ENCODE measurements around the gene HDAC11. TPM values are rescaled to one million over a fixed set of nuclear protein-coding genes. Genes with fewer than 3 reads are reported as not detected.

HDAC11 gene
- total and polyA plus RNA-seq, 2 of the 13 experiments (the other 11 are each of a cell fraction or from before 2014, with no cell fraction given): 13.7 to 33.1 TPM

DNA sequence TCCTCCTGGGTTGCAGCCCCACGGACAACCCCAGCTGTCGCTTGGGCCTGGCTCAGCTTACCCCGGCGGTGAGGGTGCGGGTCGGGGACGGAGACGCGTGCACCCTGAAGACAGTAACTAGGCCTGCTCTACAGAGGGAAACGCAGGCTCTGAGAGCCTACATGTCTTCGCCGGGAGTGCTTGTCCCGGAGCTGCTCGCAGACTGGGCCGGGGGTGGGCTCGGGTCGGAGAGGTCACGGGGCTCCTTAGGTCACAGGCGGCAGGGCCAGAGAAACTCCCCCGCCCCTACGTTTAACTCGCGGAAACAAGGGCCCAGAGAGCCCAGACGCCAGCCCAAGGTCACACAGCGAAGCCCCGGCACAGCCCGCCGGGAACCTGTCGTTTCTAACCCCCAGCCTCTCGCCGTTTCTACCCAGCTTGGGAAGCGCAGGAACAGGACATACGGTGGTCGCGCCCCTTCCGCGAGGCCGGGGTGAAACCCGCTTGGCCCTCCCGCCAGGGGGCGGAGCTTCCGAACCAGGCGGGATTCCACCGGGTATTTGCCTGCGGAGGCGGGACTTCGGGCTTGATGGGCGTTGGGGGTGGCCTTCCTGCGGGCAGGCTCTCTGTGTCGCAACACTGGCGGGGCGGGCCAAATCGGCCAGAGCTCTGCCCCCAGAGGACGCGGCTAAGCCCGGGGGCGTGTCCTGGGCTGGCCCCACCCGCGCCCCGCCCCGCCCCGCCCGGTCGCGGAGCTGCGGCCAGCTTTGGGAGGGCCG, at the start of gene HDAC11 (continued):
- TF ChIP-seq, protein P1, sequence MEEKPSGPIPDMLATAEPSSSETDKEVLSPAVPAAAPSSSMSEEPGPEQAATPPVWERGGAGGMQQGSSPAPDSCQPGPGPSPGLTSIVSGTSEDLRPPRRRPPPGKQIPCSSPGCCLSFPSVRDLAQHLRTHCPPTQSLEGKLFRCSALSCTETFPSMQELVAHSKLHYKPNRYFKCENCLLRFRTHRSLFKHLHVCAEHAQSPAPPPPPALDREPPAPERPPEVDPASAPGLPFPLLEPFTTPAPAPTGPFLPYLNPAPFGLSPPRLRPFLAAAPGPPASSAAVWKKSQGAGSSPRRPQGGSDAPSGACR (CRISPR knock-in tag; IDR thresholded peaks at IDR 0.05): no peak
- TF ChIP-seq, protein P2, sequence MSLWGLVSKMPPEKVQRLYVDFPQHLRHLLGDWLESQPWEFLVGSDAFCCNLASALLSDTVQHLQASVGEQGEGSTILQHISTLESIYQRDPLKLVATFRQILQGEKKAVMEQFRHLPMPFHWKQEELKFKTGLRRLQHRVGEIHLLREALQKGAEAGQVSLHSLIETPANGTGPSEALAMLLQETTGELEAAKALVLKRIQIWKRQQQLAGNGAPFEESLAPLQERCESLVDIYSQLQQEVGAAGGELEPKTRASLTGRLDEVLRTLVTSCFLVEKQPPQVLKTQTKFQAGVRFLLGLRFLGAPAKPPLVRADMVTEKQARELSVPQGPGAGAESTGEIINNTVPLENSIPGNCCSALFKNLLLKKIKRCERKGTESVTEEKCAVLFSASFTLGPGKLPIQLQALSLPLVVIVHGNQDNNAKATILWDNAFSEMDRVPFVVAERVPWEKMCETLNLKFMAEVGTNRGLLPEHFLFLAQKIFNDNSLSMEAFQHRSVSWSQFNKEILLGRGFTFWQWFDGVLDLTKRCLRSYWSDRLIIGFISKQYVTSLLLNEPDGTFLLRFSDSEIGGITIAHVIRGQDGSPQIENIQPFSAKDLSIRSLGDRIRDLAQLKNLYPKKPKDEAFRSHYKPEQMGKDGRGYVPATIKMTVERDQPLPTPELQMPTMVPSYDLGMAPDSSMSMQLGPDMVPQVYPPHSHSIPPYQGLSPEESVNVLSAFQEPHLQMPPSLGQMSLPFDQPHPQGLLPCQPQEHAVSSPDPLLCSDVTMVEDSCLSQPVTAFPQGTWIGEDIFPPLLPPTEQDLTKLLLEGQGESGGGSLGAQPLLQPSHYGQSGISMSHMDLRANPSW (CRISPR knock-in tag; IDR thresholded peaks at IDR 0.05; ENCODE audit: borderline replicate concordance): no peak
- TF ChIP-seq, protein P3, sequence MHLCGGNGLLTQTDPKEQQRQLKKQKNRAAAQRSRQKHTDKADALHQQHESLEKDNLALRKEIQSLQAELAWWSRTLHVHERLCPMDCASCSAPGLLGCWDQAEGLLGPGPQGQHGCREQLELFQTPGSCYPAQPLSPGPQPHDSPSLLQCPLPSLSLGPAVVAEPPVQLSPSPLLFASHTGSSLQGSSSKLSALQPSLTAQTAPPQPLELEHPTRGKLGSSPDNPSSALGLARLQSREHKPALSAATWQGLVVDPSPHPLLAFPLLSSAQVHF (CRISPR knock-in tag; IDR thresholded peaks at IDR 0.05): no peak
- TF ChIP-seq ZNF891 (CRISPR knock-in tag; IDR thresholded peaks at IDR 0.05) (0 out of 2 replicates have a peak, but pooled peaks have one; percentile 42), ZNF768 (CRISPR knock-in tag; IDR thresholded peaks at IDR 0.05) (peak; percentile 99), ZNF343 (CRISPR knock-in tag; IDR thresholded peaks at IDR 0.05) (no peak), CREB1 (IDR thresholded peaks at IDR 0.05) (peak; percentile 36; the same call in 1 of the 2 replicates), CREB1 (CRISPR knock-in tag; IDR thresholded peaks at IDR 0.05) (no peak), RBFOX2 (IDR thresholded peaks at IDR 0.05; ENCODE audit: low read depth, low read length) (peak; percentile 92), PRPF4 (IDR thresholded peaks at IDR 0.05; ENCODE audit: low read depth, low read length, poor library complexity, severe bottlenecking) (no peak), SALL2 (CRISPR knock-in tag; IDR thresholded peaks at IDR 0.05) (peak; percentile 19; the same call in 1 of the 2 replicates), BRCA1 (CRISPR knock-in tag; IDR thresholded peaks at IDR 0.05) (no peak), NR2C2 (CRISPR knock-in tag; IDR thresholded peaks at IDR 0.05; ENCODE audit: borderline replicate concordance) (peak; percentile 58), PHF20 (CRISPR knock-in tag; IDR thresholded peaks at IDR 0.05) (0 out of 2 replicates have a peak, but pooled peaks have one; percentile 31), KLF9 (CRISPR knock-in tag; IDR thresholded peaks at IDR 0.05; ENCODE audit: low read depth) (0 out of 2 replicates have a peak, but pooled peaks have one; percentile 70)
- TF ChIP-seq, protein P4, sequence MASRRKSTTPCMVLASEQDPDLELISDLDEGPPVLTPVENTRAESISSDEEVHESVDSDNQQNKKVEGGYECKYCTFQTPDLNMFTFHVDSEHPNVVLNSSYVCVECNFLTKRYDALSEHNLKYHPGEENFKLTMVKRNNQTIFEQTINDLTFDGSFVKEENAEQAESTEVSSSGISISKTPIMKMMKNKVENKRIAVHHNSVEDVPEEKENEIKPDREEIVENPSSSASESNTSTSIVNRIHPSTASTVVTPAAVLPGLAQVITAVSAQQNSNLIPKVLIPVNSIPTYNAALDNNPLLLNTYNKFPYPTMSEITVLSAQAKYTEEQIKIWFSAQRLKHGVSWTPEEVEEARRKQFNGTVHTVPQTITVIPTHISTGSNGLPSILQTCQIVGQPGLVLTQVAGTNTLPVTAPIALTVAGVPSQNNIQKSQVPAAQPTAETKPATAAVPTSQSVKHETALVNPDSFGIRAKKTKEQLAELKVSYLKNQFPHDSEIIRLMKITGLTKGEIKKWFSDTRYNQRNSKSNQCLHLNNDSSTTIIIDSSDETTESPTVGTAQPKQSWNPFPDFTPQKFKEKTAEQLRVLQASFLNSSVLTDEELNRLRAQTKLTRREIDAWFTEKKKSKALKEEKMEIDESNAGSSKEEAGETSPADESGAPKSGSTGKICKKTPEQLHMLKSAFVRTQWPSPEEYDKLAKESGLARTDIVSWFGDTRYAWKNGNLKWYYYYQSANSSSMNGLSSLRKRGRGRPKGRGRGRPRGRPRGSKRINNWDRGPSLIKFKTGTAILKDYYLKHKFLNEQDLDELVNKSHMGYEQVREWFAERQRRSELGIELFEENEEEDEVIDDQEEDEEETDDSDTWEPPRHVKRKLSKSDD (CRISPR knock-in tag; IDR thresholded peaks at IDR 0.05; ENCODE audit: low read depth): 0 out of 2 replicates have a peak, but pooled peaks have one; percentile 46
- TF ChIP-seq, protein P5, sequence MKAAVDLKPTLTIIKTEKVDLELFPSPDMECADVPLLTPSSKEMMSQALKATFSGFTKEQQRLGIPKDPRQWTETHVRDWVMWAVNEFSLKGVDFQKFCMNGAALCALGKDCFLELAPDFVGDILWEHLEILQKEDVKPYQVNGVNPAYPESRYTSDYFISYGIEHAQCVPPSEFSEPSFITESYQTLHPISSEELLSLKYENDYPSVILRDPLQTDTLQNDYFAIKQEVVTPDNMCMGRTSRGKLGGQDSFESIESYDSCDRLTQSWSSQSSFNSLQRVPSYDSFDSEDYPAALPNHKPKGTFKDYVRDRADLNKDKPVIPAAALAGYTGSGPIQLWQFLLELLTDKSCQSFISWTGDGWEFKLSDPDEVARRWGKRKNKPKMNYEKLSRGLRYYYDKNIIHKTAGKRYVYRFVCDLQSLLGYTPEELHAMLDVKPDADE (CRISPR knock-in tag; IDR thresholded peaks at IDR 0.05): no peak

Data from HepG2 (cell line).